Measurements from ENCODE around the gene REXO1.

- no peak for TF ChIP-seq POLR2A (IDR thresholded peaks at IDR 0.05)
- TF ChIP-seq, protein P1, sequence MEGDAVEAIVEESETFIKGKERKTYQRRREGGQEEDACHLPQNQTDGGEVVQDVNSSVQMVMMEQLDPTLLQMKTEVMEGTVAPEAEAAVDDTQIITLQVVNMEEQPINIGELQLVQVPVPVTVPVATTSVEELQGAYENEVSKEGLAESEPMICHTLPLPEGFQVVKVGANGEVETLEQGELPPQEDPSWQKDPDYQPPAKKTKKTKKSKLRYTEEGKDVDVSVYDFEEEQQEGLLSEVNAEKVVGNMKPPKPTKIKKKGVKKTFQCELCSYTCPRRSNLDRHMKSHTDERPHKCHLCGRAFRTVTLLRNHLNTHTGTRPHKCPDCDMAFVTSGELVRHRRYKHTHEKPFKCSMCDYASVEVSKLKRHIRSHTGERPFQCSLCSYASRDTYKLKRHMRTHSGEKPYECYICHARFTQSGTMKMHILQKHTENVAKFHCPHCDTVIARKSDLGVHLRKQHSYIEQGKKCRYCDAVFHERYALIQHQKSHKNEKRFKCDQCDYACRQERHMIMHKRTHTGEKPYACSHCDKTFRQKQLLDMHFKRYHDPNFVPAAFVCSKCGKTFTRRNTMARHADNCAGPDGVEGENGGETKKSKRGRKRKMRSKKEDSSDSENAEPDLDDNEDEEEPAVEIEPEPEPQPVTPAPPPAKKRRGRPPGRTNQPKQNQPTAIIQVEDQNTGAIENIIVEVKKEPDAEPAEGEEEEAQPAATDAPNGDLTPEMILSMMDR (IDR thresholded peaks at IDR 0.05): no peak
These were observed 14.7 kb downstream of the REXO1 start for GRCh38 chr19:1833540-1833939.

Data from testis (tissue), 2 donors.